OCI-LY3 (cell line): ENCODE results near the gene EVI5L.
"Not testable (repeated sequence)": the region's sequence is repeated elsewhere in the genome, so short reads cannot be mapped to it uniquely, and the experiment has no call there.

Experiments used
- H2AFZ ChIP-seq: fragments of 200-600, 300-600 bp; shearing (Covaris generic); 2 replicates; pipeline ENCODE4 v1.6.0; 2014; ENCODE audit warnings: antibody characterized with exemption, low read depth, low read length
- H3K27ac ChIP-seq: fragments of 200-600, 300-600 bp; sonication (generic); 2 replicates; pipeline ENCODE4 v1.5.1; 2014; ENCODE audit warnings: mild to moderate bottlenecking, low read length, moderate library complexity, mixed read lengths
- H3K27me3 ChIP-seq: fragments of 200-600, 300-600 bp; sonication (generic); 2 replicates; pipeline ENCODE4 v1.6.1; 2014; ENCODE audit warnings: low read depth, low read length, mixed read lengths
- H3K36me3 ChIP-seq: fragments of 200-600, 300-600 bp; sonication (generic); replicated peaks from 2 replicates; pipeline ENCODE3; 2014; ENCODE audit warnings: low read depth, low read length, mixed read lengths
- H3K4me1 ChIP-seq: fragments of 300-600, 200-600 bp; sonication (generic); 2 replicates; pipeline ENCODE4 v1.6.1; 2014; ENCODE audit warnings: low read length, mixed read lengths
- H3K4me2 ChIP-seq: fragments of 200-600, 300-600 bp; sonication (generic); 2 replicates; pipeline ENCODE4 v1.6.1; 2014; ENCODE audit warnings: low read length, mixed read lengths
- H3K4me3 ChIP-seq: fragments of 300-600, 200-600 bp; sonication (generic); 2 replicates; pipeline ENCODE4 v1.5.1; 2014; ENCODE audit warnings: antibody characterized with exemption, mild to moderate bottlenecking, low read length, moderate library complexity
- H3K79me2 ChIP-seq: fragments of 300-600, 200-600 bp; shearing (Covaris generic); 2 replicates; pipeline ENCODE4 v1.6.1; 2014; ENCODE audit warnings: mild to moderate bottlenecking, low read length, mixed read lengths
- H3K9ac ChIP-seq: fragments of 300-600, 200-600 bp; shearing (Covaris generic); 2 replicates; pipeline ENCODE4 v1.6.0; 2014; ENCODE audit warnings: mild to moderate bottlenecking, low read length, moderate library complexity
- H3K9me3 ChIP-seq: fragments of 200-600, 300-600 bp; shearing (Covaris generic); 2 replicates; pipeline ENCODE4 v1.6.1; 2014; ENCODE audit warnings: low read length, mixed read lengths; ENCODE audit not compliant: insufficient read depth
- H4K20me1 ChIP-seq: fragments of 200-600, 300-600 bp; sonication (generic); 2 replicates; pipeline ENCODE4 v1.6.1; 2016; ENCODE audit warnings: low read length, mixed read lengths; ENCODE audit not compliant: insufficient read depth
- CTCF ChIP-seq: fragments of 200-600, 300-600 bp; sonication (generic); IDR thresholded peaks from 2 replicates; pipeline ENCODE4 v1.5.1; 2014; ENCODE audit warnings: antibody characterized with exemption, low read length, low read depth
- EZH2phosphoT487 ChIP-seq: fragments of 200-600 bp; shearing (Covaris generic); IDR thresholded peaks from 2 replicates; pipeline ENCODE4 v1.6.1; 2018; ENCODE audit warnings: antibody characterized with exemption, mixed run types, low read depth

Gene EVI5L

GRCh38 chr19:7885818-7886217 lies 55.8 kb downstream of the EVI5L start:
- H4K20me1 ChIP-seq: no peaks in the 10 kb centered on the region
- H3K27ac ChIP-seq: no peak overlapping the region
- H3K79me2 ChIP-seq: no peaks in the 10 kb centered on the region
- TF ChIP-seq EZH2phosphoT487 (no peak), CTCF (no peak)
- H3K27me3 ChIP-seq: no peaks in the 10 kb centered on the region
- H3K4me1 ChIP-seq: no peaks in the 10 kb centered on the region
- no peak overlapping the region for H3K4me3 ChIP-seq
- peaks cover 2% of the 10 kb centered on the region for H3K36me3 ChIP-seq
- no peak overlapping the region for H3K4me2 ChIP-seq
- H3K9ac ChIP-seq: no peak overlapping the region
- H3K9me3 ChIP-seq: no peaks in the 10 kb centered on the region
- no peak overlapping the region for H2AFZ ChIP-seq

GRCh38 chr19:7887408-7888144 lies 57.6 kb downstream of the EVI5L start:
- H2AFZ ChIP-seq: no peak overlapping the region
- no peaks in the 10 kb centered on the region for H3K4me1 ChIP-seq
- H3K27me3 ChIP-seq: no peaks in the 10 kb centered on the region
- no peaks in the 10 kb centered on the region for H3K79me2 ChIP-seq
- H3K27ac ChIP-seq: no peak overlapping the region
- no peaks in the 10 kb centered on the region for H3K9me3 ChIP-seq
- no peak overlapping the region for H3K4me2 ChIP-seq
- no peaks in the 10 kb centered on the region for H3K36me3 ChIP-seq
- TF ChIP-seq EZH2phosphoT487: no peak
- TF ChIP-seq CTCF: no peak
- H3K9ac ChIP-seq: no peak overlapping the region
- no peak overlapping the region for H3K4me3 ChIP-seq
- no peaks in the 10 kb centered on the region for H4K20me1 ChIP-seq

GRCh38 chr19:7888145-7888825 lies 58.3 kb downstream of the EVI5L start, which contains the start of gene LRRC8E:
Gene LRRC8E, plus strand, starts transcription at chr19:7888510. Its CDS starts 7,094 bp downstream, at chr19:7895604.
- H4K20me1 ChIP-seq: no peaks in the 10 kb centered on the region
- H3K27me3 ChIP-seq: no peaks in the 10 kb centered on the region
- H3K4me3 ChIP-seq: no peak within 1 kb of the TSS
- H3K79me2 ChIP-seq: no peaks in the 10 kb centered on the region
- no peak within 1 kb of the TSS for H2AFZ ChIP-seq
- no peak within 1 kb of the TSS for H3K9ac ChIP-seq
- no peak within 1 kb of the TSS for H3K27ac ChIP-seq
- no peaks in the 10 kb centered on the region for H3K4me1 ChIP-seq
- H3K36me3 ChIP-seq: no peaks in the 10 kb centered on the region
- no peak within 1 kb of the TSS for H3K4me2 ChIP-seq
- TF ChIP-seq CTCF (no peak), EZH2phosphoT487 (no peak)
- H3K9me3 ChIP-seq: no peaks in the 10 kb centered on the region

- no peak for TF ChIP-seq CTCF
- TF ChIP-seq EZH2phosphoT487: no peak
- no peaks in the 10 kb centered on the region for H3K4me1 ChIP-seq
- no peaks in the 10 kb centered on the region for H3K9me3 ChIP-seq
- H3K27me3 ChIP-seq: no peaks in the 10 kb centered on the region
- H4K20me1 ChIP-seq: no peaks in the 10 kb centered on the region
- H3K79me2 ChIP-seq: no peaks in the 10 kb centered on the region
- no peak overlapping the region for H3K4me3 ChIP-seq
- H3K4me2 ChIP-seq: no peak overlapping the region
- H3K9ac ChIP-seq: no peak overlapping the region
- H3K36me3 ChIP-seq: no peaks in the 10 kb centered on the region
- H3K27ac ChIP-seq: no peak overlapping the region
- no peak overlapping the region for H2AFZ ChIP-seq
These were observed 58.8 kb downstream of the EVI5L start for GRCh38 chr19:7888826-7889217.

GRCh38 chr19:7893362-7894101 lies 63.5 kb downstream of the EVI5L start:
- not testable (repeated sequence) for H3K4me2 ChIP-seq, H3K4me3 ChIP-seq, H3K9me3 ChIP-seq, H2AFZ ChIP-seq, H3K27me3 ChIP-seq, H3K79me2 ChIP-seq, H3K27ac ChIP-seq, H4K20me1 ChIP-seq, H3K9ac ChIP-seq, H3K4me1 ChIP-seq, H3K36me3 ChIP-seq
